Central memory CD4-positive, alpha-beta T cell (primary cell): ENCODE data around the gene ITLN2.
"Not testable (repeated sequence)": the region's sequence is repeated elsewhere in the genome, so short reads cannot be mapped to it uniquely, and the experiment has no call there.

Experiments
- DNase-seq: peaks from one replicate; pipeline ENCODE4 v3.0.0; 2022

The ITLN2 gene

GRCh38 chr1:160904783-160905616 is 49.6 kb downstream of the ITLN2 start:
- no peak for DNase-seq

- DNase-seq = not testable (repeated sequence)
Observed at GRCh38 chr1:160902251-160902650, 52.4 kb downstream of the ITLN2 start.

- no peak for DNase-seq
Observed at GRCh38 chr1:160901768-160902167, 52.8 kb downstream of the ITLN2 start.

- not testable (repeated sequence) for DNase-seq
Observed at GRCh38 chr1:160900683-160901082, 53.9 kb downstream of the ITLN2 start.
